Measurements from ENCODE around the gene HDGFL2.

- no peak for TF ChIP-seq L3MBTL2 (conservative IDR thresholded peaks at IDR 0.05)
- TF ChIP-seq ELF4 (IDR thresholded peaks at IDR 0.05) = no peak
- TF ChIP-seq SP1 (IDR thresholded peaks at IDR 0.05) = no peak
- TF ChIP-seq BHLHE40 (IDR thresholded peaks at IDR 0.05; ENCODE audit: borderline replicate concordance) = no peak
- TF ChIP-seq FOXM1 (IDR thresholded peaks at IDR 0.05; ENCODE audit: borderline replicate concordance) = no peak
- no peak for TF ChIP-seq NFRKB (IDR thresholded peaks at IDR 0.05)
- TF ChIP-seq FOXK2 (IDR thresholded peaks at IDR 0.05) = no peak
- TF ChIP-seq CTBP1 (IDR thresholded peaks at IDR 0.05; ENCODE audit: borderline replicate concordance) = no peak
- TF ChIP-seq PKNOX1 (IDR thresholded peaks at IDR 0.05) = no peak
- no peak for TF ChIP-seq TARDBP (IDR thresholded peaks at IDR 0.05)
- TF ChIP-seq FOXA1 (IDR thresholded peaks at IDR 0.05) = no peak
- TF ChIP-seq ZNF384 (IDR thresholded peaks at IDR 0.05) = no peak
- no peak for TF ChIP-seq SUZ12 (IDR thresholded peaks at IDR 0.05)
- TF ChIP-seq HDGF (IDR thresholded peaks at IDR 0.05; ENCODE audit: borderline replicate concordance) = no peak
Observed at GRCh38 chr19:4499855-4500254, 27.8 kb downstream of the HDGFL2 start.
